Upper lobe of left lung (tissue), 4 donors: ENCODE measurements around the gene DBET.

Source experiments
- EP300 ChIP-seq, 4 donors: sonication (generic); formaldehyde crosslinking; IDR thresholded peaks; one replicate each; pipeline ENCODE4 v1.5.1; 2017; ENCODE audit warnings: antibody characterized with exemption in 4 of 4, control low read depth in 2 of 4
- POLR2AphosphoS5 ChIP-seq, 2 donors: sonication (generic); formaldehyde crosslinking; IDR thresholded peaks; one replicate each; pipeline ENCODE4 v1.5.1; 2017; ENCODE audit warnings: antibody characterized with exemption in 2 of 2
- TF ChIP-seq, protein P1 (sequence below), 6 experiments: fragments of 450-650 bp in 4 of 6; fragments of 200-600 bp in 2 of 6; sonication (generic) in 2 of 6; IDR thresholded peaks; one replicate each; pipeline ENCODE4 v1.5.1; 2016 to 2019; ENCODE audit warnings: antibody characterized with exemption in 6 of 6

DNA sequence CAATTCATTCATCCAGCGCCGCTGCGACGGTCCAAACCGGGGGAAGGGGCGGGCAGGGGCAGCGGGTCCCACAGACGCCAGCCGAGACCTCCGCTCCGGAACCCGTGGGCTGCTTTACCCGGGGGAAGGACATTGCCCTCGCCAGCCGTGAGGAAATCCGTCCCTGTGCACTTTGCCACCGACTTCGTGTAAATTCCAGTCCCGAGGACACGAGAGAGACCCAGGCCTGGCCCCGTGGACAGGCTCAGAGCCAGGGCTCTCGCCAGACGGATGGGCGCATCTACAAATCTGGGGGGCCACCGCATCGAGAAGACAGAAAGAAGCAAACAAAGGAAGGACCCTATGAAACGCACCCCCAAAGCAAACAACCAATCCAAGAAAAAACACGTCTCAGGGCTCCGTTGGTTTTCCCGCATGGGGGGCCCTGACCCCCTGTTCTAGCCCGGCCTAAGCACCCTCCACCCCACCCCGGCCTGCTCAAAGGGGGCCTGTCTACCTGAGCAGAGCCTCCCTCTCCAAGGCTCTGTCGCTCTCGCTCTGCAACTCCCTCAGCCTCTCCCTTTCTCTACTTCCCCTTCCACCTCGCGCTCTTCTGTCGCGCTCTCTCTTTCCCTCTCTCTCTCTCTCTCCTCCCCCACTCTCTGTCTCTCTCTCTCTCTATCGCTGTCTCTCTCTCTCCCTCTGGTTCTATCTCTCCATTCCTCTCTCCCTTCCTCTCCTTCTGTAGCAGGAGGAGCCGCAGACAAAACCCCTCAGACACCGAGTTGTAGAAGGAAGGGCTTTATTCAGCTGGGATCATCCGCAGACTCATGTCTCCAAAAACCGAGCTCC is 48.5 kb upstream of the DBET start:
- TF ChIP-seq EP300 (IDR thresholded peaks at IDR 0.05) (no peak), POLR2AphosphoS5 (IDR thresholded peaks at IDR 0.05) (no peak)
- TF ChIP-seq, protein P1, sequence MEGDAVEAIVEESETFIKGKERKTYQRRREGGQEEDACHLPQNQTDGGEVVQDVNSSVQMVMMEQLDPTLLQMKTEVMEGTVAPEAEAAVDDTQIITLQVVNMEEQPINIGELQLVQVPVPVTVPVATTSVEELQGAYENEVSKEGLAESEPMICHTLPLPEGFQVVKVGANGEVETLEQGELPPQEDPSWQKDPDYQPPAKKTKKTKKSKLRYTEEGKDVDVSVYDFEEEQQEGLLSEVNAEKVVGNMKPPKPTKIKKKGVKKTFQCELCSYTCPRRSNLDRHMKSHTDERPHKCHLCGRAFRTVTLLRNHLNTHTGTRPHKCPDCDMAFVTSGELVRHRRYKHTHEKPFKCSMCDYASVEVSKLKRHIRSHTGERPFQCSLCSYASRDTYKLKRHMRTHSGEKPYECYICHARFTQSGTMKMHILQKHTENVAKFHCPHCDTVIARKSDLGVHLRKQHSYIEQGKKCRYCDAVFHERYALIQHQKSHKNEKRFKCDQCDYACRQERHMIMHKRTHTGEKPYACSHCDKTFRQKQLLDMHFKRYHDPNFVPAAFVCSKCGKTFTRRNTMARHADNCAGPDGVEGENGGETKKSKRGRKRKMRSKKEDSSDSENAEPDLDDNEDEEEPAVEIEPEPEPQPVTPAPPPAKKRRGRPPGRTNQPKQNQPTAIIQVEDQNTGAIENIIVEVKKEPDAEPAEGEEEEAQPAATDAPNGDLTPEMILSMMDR (IDR thresholded peaks at IDR 0.05) = no peak
